Measurements from ENCODE around the gene ALOXE3.

The ALOXE3 gene

DNA sequence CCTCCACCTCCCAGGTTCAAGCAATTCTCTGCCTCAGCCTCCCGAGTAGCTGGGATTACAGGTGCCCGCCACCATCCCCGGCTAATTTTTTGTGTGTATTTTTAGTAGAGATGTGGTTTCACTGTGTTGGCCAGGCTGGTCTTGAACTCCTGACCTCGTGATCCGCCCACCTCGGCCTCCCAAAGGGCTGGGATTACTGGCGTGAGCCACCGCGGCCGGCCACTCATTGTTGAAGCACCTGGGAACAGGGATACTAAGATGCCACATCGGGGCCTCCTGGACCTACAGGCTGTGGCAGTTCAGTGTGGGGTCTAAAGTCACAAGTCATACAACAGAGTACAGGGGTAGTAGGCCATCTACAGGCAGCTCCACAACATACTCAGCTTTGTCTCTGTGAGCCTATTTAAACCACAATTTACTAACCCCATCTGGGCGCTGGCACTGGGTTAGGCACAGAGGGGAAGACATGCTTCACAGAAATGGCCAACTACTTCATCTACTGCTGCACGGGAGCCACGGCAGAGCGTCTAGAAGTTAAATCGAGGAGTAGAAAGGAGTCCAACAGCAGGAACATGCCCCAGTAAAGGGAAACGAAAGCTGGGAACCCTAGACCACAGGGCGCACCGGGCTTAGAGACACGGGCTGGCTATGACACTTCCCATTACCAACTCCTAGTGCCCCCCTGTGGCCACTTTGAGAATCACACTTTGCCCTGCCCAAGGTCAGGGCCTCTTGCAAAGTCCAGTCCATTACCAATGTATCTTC, 40.1 kb upstream of the ALOXE3 start:
- peak; percentile 26 for ATAC-seq (ENCODE audit: low read depth)
- H3K4me1 Mint-ChIP-seq = peaks cover 49% of the 10 kb centered on the region

DNA sequence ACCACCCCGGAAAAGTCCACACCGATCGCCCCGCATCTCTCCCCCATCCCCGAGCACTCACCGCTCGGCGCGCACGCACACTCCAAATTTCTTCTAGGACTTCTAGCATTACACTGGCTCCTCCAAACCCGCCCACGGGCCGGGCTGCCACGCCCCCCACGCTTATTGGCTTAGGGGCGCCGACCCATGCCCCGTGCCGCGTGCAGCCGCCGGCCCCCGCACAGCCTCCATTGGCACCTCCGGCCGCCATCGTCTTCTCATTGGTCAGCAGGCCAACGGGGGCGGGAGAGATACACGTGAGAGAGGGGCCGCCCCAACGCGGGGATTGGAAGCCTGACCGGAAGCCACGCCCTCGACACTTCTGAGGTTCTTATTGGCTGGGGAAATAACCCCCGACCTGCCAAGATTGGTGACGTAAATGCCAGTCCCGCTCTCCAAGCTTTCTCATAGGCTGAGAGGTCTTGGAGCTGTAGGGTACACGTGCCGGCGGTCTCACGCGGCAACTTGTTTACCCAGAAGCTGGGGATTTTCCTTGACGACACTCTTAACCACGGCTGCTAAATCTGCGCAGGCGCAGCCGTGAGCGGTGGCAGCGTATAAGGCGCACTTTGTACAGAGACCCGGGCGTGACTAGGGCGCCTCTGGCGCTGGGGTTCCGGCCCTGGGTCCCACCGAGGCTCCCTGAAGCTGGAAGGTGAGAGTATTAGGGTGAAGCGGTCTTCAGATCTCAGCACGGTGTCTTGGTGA, 38.1 kb upstream of the ALOXE3 start:
- ATAC-seq (ENCODE audit: low read depth) (peak; percentile 72), DNase-seq (ENCODE audit: low spot score in 2 of 2) (peak; percentile 97 to 99)
- H3K36me3 Mint-ChIP-seq = peaks cover 12% of the 10 kb centered on the region
- peaks cover 49% of the 10 kb centered on the region for H3K4me1 Mint-ChIP-seq
- H3K27ac Mint-ChIP-seq = no peak overlapping the region
- H3K4me3 Mint-ChIP-seq = no peak overlapping the region
- H3K9me3 Mint-ChIP-seq = no peaks in the 10 kb centered on the region
- H3K27me3 Mint-ChIP-seq = no peaks in the 10 kb centered on the region

More for the DNA sequence above, 40.1 kb upstream of the ALOXE3 start:
- H3K27ac Mint-ChIP-seq = peak overlapping the region; percentile 95
- peak overlapping the region; percentile 65 for H3K4me3 Mint-ChIP-seq
- H3K9me3 Mint-ChIP-seq = no peaks in the 10 kb centered on the region
- H3K36me3 Mint-ChIP-seq = peaks cover 12% of the 10 kb centered on the region
- no peaks in the 10 kb centered on the region for H3K27me3 Mint-ChIP-seq
- DNase-seq (ENCODE audit: low spot score in 2 of 2) = peak; percentile 91

DNA sequence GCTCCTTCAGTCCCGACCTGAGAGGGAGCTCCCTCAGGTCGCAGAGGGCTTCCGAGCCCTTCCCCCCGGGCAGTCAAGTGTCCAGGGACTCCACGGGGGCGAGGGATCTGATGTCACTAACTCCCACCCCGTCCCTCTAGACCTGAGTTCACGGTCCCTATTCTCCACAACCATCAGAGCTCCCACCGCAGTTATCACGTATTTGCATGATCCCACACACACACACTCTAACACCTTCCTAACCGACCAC, 37.6 kb upstream of the ALOXE3 start:
- ATAC-seq (ENCODE audit: low read depth) (no peak), DNase-seq (ENCODE audit: low spot score in 2 of 2) (no peak)
- Mint-ChIP-seq H3K4me3 (no peak overlapping the region), H3K36me3 (peaks cover 10% of the 10 kb centered on the region), H3K4me1 (peaks cover 47% of the 10 kb centered on the region), H3K27me3 (no peaks in the 10 kb centered on the region), H3K9me3 (no peaks in the 10 kb centered on the region), H3K27ac (no peak overlapping the region)

DNA sequence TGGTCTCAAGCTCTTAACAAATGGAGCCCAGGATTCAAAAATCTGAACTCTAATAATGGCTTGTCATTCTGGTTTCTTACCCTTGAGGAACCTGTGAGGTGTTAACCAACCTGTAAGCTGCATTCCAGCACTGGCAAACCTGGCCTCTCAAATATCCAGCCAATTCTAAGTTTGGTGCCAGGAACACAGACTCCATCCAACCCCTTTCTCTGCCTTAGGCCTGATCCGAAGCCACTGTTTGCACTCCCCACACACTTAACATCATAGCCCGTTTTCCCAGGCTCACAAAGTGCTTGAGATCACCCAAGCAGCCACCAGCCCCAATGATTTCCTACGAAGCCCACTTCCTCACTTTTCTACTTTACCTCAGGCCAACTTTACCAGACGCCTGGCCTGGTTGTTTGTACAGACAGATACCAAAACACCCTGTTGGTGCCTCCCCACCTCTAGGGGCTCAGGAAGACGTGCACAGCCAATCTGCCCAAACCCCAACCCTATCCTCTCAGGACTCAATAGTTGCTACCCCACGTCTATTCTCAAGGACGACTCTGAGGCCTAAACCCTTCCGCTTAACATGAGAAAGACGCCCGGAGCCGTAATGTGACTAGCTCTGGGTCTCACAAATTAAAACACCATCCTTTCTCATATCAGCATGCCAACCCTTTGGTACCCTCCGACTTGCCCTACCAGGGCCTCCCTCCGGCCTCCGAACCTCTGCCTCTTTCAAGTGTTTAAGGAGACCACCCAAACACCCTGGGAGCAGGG, 37.1 kb upstream of the ALOXE3 start:
- no peak for ATAC-seq (ENCODE audit: low read depth)
- Mint-ChIP-seq H3K27me3 (no peaks in the 10 kb centered on the region), H3K9me3 (no peaks in the 10 kb centered on the region), H3K36me3 (peaks cover 7% of the 10 kb centered on the region), H3K27ac (no peak overlapping the region), H3K4me1 (peaks cover 45% of the 10 kb centered on the region), H3K4me3 (no peak overlapping the region)
- DNase-seq (ENCODE audit: low spot score in 2 of 2) = no peak

DNA sequence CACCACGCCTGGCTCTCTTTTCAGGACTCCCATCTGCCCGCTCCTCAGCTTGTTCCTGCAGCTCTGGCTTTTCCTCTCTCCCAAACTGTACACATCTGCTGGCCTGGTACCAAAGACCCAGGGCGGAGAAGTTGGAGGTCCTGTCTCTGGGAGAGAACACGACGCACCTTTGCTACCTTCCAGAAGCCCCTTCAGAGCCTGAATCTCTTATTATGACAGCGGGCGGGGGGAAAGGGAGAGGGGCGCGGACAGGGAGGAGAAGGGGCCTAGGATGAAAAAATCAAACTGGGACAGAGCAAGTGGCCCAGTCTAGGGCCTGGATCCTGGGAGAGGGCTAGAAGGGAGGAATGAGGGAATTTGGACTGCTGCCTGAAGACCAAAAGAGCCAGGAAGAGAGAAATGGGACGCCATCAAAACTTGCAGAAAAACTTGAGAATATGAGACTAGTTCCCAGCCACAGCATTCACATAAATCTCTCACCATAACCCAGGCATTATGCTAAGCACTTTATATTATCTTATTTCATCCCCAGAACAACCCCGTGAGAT, 36.4 kb upstream of the ALOXE3 start:
- Mint-ChIP-seq H3K36me3 (peaks cover 2% of the 10 kb centered on the region), H3K9me3 (no peaks in the 10 kb centered on the region), H3K27ac (no peak overlapping the region), H3K27me3 (no peaks in the 10 kb centered on the region), H3K4me3 (no peak overlapping the region), H3K4me1 (peaks cover 42% of the 10 kb centered on the region)
- no peak for ATAC-seq (ENCODE audit: low read depth)
- no peak for DNase-seq (ENCODE audit: low spot score in 2 of 2)

DNA sequence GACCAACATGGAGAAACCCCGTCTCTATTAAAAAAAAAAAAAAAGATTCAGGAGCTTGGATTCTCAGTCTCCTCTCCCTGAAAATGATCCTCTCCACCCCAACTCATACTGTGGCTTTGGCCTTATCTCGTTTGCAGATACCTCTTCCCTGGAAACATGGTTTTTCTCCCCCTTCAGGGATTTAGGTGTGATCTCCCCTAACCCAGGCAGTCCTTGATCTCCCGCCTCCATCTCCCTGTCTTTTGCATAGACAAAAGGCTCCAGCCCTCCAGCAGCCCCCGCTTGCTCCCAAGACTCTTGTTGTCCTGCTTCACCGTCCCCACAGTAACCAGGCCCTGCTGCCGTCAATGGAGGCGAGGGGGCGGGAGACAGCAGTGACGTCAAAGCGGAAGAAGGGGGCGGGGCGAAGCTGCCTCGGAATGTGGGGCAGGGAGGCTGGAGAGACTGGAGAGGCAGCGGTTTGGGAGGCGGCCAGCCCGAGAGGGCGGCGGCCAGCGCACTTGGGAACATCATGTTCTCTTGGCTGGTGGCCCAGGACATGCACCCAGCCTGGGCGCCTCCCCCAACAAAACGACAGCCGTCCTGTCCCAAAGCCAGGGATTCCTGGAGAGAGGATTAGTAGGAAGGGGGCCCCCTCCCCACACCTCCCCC, 35.8 kb upstream of the ALOXE3 start:
- no peaks in the 10 kb centered on the region for H3K9me3 Mint-ChIP-seq
- H3K4me3 Mint-ChIP-seq = peak overlapping the region; percentile 43
- peaks cover 43% of the 10 kb centered on the region for H3K4me1 Mint-ChIP-seq
- H3K36me3 Mint-ChIP-seq = peaks cover 6% of the 10 kb centered on the region
- H3K27ac Mint-ChIP-seq = no peak overlapping the region
- no peaks in the 10 kb centered on the region for H3K27me3 Mint-ChIP-seq
- DNase-seq (ENCODE audit: low spot score in 2 of 2) = peak; percentile 80 to 85
- no peak for ATAC-seq (ENCODE audit: low read depth)

DNA sequence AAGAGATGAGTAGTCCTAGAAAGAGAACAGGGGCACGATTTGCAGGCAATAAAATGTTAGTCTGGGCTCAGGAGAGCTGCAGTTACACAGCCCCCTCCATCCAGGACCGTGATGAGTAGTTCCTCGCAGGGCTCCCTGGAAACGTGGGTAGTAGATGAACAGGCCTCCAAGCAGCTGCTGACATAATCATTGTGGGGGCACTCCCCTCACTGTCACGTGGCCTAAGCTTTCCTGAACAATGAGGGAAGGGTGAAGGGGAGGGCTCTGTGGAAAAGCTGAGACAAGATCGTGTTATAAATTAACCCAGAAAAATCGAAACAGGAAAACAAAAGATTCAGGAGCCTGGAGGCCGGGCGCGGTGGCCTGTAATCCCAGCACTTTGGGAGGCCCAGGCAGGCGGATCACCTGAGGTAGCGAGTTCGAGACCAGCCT, 35.2 kb upstream of the ALOXE3 start:
- Mint-ChIP-seq H3K9me3 (no peaks in the 10 kb centered on the region), H3K4me1 (peaks cover 39% of the 10 kb centered on the region), H3K27me3 (no peaks in the 10 kb centered on the region), H3K4me3 (peak overlapping the region; percentile 12), H3K27ac (no peak overlapping the region), H3K36me3 (peaks cover 8% of the 10 kb centered on the region)
- peak in 1 of 2 donors; percentile 24 for DNase-seq (ENCODE audit: low spot score in 2 of 2)
- ATAC-seq (ENCODE audit: low read depth) = no peak

DNA sequence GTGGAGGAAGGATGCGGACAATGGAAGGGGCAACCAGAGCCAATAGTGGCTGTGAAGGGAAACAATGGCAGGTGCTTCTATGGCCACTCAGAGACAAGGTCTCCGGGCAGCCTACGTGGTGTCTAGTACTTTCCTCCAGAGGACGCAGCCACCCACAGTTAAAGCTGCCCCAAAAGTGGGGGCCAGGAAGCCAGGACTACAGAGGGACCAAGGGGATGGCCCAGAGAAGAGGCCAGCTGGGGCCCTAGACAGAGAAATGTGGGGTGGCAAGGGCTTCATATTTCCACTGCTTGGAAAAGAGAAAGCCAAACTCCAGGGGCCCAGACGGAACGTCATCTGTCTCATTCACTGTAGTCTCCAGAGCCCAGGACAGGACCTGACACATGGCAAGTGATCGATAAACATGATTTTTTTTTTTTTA, 34.7 kb upstream of the ALOXE3 start:
- peak overlapping the region; percentile 12 for H3K4me3 Mint-ChIP-seq
- no peak for DNase-seq (ENCODE audit: low spot score in 2 of 2)
- H3K27ac Mint-ChIP-seq = no peak overlapping the region
- H3K36me3 Mint-ChIP-seq = peaks cover 12% of the 10 kb centered on the region
- no peaks in the 10 kb centered on the region for H3K9me3 Mint-ChIP-seq
- no peaks in the 10 kb centered on the region for H3K27me3 Mint-ChIP-seq
- peaks cover 38% of the 10 kb centered on the region for H3K4me1 Mint-ChIP-seq
- ATAC-seq (ENCODE audit: low read depth) = no peak

DNA sequence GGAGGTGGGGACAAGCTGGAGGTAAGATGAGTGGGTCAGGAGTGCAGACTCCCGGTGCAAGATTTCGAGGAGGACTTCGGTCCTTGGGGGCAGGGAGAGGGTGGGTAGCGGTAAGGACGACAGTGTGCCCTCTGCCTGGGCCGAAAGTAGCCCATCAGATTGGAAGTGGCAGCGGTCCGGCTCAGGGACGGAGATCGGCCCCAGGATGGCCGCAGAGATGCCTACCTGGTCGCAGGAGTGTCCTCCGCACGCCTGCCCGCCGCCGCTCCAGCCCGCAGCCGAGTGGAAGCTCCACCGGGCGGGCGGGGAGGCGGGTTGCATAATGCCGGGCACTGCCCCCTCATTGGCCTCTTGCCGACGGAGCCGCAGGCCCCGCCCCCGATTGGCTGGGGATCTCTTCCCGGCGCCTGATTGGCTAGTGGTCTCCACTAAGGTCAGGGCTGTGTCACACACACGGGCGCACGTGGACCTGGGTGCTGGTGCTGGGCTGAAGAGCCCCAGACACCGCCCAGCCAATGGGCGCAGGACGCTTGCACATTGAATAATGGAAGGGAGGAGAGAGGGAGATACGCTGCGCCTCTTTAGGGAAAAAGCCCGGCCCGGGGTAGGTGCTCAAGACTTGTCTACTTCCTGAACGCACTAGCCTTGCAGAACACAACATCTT, 33.9 kb upstream of the ALOXE3 start, which contains the start of gene PER1:
Gene PER1 (minus strand): TSS at position 293 of the 664 bp plus-strand sequence. CDS start 1,698 bp downstream, outside the sequence.
- H3K27ac Mint-ChIP-seq = peak within 1 kb of the TSS; percentile 91
- H3K4me1 Mint-ChIP-seq = peaks cover 38% of the 10 kb centered on the region
- peaks cover 17% of the 10 kb centered on the region for H3K36me3 Mint-ChIP-seq
- H3K9me3 Mint-ChIP-seq = no peaks in the 10 kb centered on the region
- H3K4me3 Mint-ChIP-seq = peak within 1 kb of the TSS; percentile 84
- no peaks in the 10 kb centered on the region for H3K27me3 Mint-ChIP-seq
- ATAC-seq (ENCODE audit: low read depth) = peak; percentile 1
- peak; percentile 62 for DNase-seq (ENCODE audit: low spot score in 2 of 2)

DNA sequence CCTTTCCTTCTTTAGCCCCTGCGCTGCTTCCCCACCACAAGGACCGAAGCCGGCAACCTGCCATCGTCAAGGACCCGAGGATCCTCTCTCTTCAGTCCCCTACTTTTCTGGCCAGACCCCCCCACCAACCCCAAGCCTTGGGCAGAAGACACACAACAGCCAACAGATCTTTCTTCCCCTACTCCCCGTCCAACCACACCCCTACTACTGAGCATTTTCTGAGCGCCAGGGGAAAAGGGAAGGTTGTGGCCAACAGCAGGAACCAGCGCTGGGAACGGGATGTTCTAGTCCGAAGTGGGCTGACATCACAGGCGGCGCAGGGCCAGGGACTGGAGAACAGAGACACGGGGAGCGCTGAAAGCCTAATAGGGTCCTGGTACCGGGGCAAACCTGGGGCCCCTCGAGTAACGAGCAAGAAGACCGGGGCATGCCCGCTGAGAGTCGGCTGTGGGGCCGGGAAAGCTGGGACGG, 33.4 kb upstream of the ALOXE3 start:
- peak overlapping the region; percentile 91 for H3K27ac Mint-ChIP-seq
- peak in 1 of 2 donors; percentile 49 for DNase-seq (ENCODE audit: low spot score in 2 of 2)
- peaks cover 41% of the 10 kb centered on the region for H3K4me1 Mint-ChIP-seq
- ATAC-seq (ENCODE audit: low read depth) = no peak
- H3K4me3 Mint-ChIP-seq = peak overlapping the region; percentile 84
- peaks cover 21% of the 10 kb centered on the region for H3K36me3 Mint-ChIP-seq
- no peaks in the 10 kb centered on the region for H3K27me3 Mint-ChIP-seq
- H3K9me3 Mint-ChIP-seq = no peaks in the 10 kb centered on the region

DNA sequence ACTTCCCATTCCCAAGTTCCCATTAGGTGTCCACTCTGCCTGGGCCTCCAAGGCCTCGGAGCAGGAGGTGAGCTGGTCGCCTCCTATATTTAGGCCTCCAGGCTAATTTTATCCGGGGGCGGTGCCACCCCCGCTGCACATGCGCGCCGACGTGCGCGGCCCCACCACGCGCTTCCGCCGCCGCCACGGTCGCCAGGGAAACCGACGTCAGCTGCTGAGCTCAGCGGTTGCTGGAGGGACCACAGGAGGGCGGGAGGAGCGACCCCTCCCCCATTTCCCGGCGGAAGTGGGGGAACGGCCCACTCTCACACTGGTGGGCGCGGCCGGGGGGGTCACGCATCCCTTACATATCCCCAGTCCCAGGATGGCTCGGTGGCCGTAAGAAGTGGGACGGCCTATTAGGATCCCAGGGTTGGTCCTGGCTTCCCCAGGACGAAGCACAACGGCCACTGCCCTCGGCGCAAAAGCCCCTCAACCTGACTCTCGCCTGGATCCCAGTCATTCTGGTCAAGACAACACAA, 32.9 kb upstream of the ALOXE3 start:
- DNase-seq (ENCODE audit: low spot score in 2 of 2) (peak; percentile 86 to 91), ATAC-seq (ENCODE audit: low read depth) (peak; percentile 68)
- H3K9me3 Mint-ChIP-seq = no peaks in the 10 kb centered on the region
- H3K4me1 Mint-ChIP-seq = peaks cover 41% of the 10 kb centered on the region
- H3K27me3 Mint-ChIP-seq = no peaks in the 10 kb centered on the region
- peaks cover 26% of the 10 kb centered on the region for H3K36me3 Mint-ChIP-seq
- H3K4me3 Mint-ChIP-seq = peak overlapping the region; percentile 84
- H3K27ac Mint-ChIP-seq = peak overlapping the region; percentile 91

DNA sequence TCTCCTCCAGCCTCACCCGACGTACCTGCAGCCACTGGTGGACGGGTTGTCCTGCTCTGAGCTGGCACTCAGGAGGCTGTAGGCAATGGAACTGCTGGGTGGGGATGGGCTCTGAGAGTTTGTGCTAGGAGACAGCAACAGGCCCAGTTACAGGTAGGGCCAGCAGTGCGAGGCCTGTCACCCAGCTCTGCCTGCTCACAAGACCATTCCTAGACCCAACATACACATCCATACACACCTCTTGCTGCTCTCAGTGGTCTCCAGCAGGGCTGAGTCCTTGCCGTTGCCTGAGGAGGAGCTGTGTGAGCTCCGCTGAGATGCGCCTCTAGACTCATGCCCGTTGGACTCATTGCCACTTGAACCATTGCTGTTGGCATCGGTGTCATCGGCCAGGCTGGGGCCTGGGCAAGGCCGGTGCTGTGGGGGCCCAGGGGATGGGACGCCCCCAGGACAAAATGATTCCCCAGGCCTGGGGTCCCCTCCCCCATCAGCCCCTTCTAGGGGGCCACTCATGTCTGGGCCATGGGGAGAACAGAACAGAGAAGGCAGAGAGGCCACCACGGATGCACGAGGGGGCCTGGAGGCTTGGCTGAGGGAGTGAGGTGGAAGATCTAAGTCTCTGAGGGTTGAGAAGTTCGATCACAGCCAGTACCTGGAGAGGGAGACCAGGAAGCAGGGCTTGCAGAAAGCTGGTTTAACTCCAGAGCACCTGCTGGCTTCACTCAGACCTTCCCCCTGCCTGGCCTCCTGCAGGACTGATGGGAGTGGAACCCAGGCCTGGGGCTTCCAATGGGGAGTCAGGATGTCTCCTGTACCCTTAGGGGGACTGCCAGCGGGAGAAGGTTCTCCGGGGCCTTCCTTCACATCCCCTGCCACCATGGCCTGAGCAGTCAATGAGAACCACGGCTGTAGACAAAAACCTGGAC, 32.1 kb upstream of the ALOXE3 start:
- ATAC-seq (ENCODE audit: low read depth) (no peak), DNase-seq (ENCODE audit: low spot score in 2 of 2) (no peak)
- Mint-ChIP-seq H3K4me1 (peaks cover 40% of the 10 kb centered on the region), H3K27ac (peak overlapping the region; percentile 91), H3K27me3 (no peaks in the 10 kb centered on the region), H3K9me3 (no peaks in the 10 kb centered on the region), H3K36me3 (peaks cover 29% of the 10 kb centered on the region), H3K4me3 (peak overlapping the region; percentile 84)

Data from memory B cell (primary cell).